Heart left ventricle (tissue), 16 donors: ENCODE data around the gene CFAP69. TPM values are rescaled to one million over a fixed set of nuclear protein-coding genes. Genes with fewer than 3 reads are reported as not detected.

Experiments
- ATAC-seq, 4 donors: fragments of 200-7000 bp; cut with Tn5 transposase; one replicate each; pipeline ENCODE4 v1.9.1; 2020 to 2022; ENCODE audit warnings: moderate library complexity in 4 of 4, mild to moderate bottlenecking in 3 of 4, moderate number of reproducible peaks in 1 of 4
- DNase-seq, 5 donors: peaks; one replicate each; pipeline ENCODE4 v3.0.0-alpha.2; 2020
- H3K27ac ChIP-seq, 12 donors: fragments of 200-600 bp; sonication (generic) in 4 of 12; one replicate each; pipeline versions ENCODE4 v1.5.0 to v1.8.0; 2016 to 2022; ENCODE audit warnings: mild to moderate bottlenecking in 2 of 12
- H3K27me3 ChIP-seq, 9 donors: fragments of 200-600 bp; sonication (generic) in 2 of 9; one replicate each; pipeline versions ENCODE4 v1.5.1 to v1.8.0; 2016 to 2022; ENCODE audit warnings: mild to moderate bottlenecking in 3 of 9
- H3K36me3 ChIP-seq, 9 donors: fragments of 200-600 bp; sonication (generic) in 2 of 9; one replicate each; pipeline versions ENCODE4 v1.5.0 to v1.8.0; 2018 to 2022; ENCODE audit warnings: mild to moderate bottlenecking in 2 of 9
- H3K4me1 ChIP-seq, 12 donors: fragments of 200-600 bp; sonication (generic) in 4 of 12; one replicate each; pipeline versions ENCODE4 v1.5.0 to v1.8.0; 2016 to 2022; ENCODE audit warnings: mild to moderate bottlenecking in 3 of 12
- H3K4me3 ChIP-seq, 12 donors: fragments of 200-600 bp; sonication (generic) in 4 of 12; one replicate each; pipeline versions ENCODE4 v1.5.0 to v1.8.0; 2017 to 2022; ENCODE audit warnings: mild to moderate bottlenecking in 9 of 12, moderate library complexity in 4 of 12
- H3K9me3 ChIP-seq, 12 donors: fragments of 200-600 bp; sonication (generic) in 4 of 12; one replicate each; pipeline versions ENCODE4 v1.5.0 to v1.8.0; 2016 to 2022; ENCODE audit warnings: mild to moderate bottlenecking in 1 of 12
- POLR2A ChIP-seq, 2 donors: fragments of 450-650 bp; IDR thresholded peaks; one replicate each; pipeline ENCODE4 v1.6.1; 2017; ENCODE audit warnings: antibody characterized with exemption in 2 of 2, mild to moderate bottlenecking in 2 of 2, moderate library complexity in 2 of 2
- WGBS, 4 donors: extraction: QIAGEN DNeasy Blood & Tissue Kit in 2 of 4; methylation state at CpG; one replicate each; pipeline versions ENCODE4 v1.1.5 to v1.1.7; 2013 to 2018; 5-methylcytosine and 5-hydroxymethylcytosine counted together
- intact Hi-C, 10 donors: fragments of 100-400 bp; cut with DNase I; formaldehyde crosslinking; loops; one replicate each; pipeline versions ENCODE4 v1.11.1 to v1.14.2; 2022
- long read RNA-seq, 3 donors: library from polyadenylated mRNA; unstranded; transcript quantifications; one replicate each; pipeline ENCODE4 v2.0.0, GENCODE V29; 2020 to 2021
- polyA plus RNA-seq, 2 donors: library from polyadenylated mRNA; stranded (reverse); fragments of 200-250 nt; gene quantifications; one replicate each; pipeline ENCODE4 v1.2.3, GENCODE V29; 2013
- total RNA-seq, 9 donors: library from RNA; depleted of rRNA in 2 of 9; stranded (reverse); fragments of >200 nt in 2 of 9; fragmentation: NEBNext Ultra II Directional in 3 of 9; extraction: Animal tissue kit (Norgen Biotek cat#: 25700) in 3 of 9; gene quantifications; one replicate each; pipeline versions ENCODE4 v1.1.0 to v1.2.4, GENCODE V29; 2016 to 2023
- TF ChIP-seq, protein P1 (sequence below), 12 donors: fragments of 200-600 bp; sonication (generic) in 4 of 12; IDR thresholded peaks; one replicate each; pipeline versions ENCODE4 v1.5.0 to v1.8.0; 2018 to 2022; ENCODE audit warnings: antibody characterized with exemption in 12 of 12, mild to moderate bottlenecking in 5 of 12
- donor health status: ischemic (EF 13 %, LVEDD 7.1; RV severe dilation, severe dysfunction).
- donor health status: healthy with polysubstance abuse.
- donor health status: DM: no; HTN: yes; CAD: no.
- donor health status: DM: no; HTN: no; CAD: no.
- donor health status: ischemic (EF 25% LVEDD 6.9; RV normal size, moderate dysfunction).
- donor health status: ischemic (EF 25% LVEDD 5.7; RV mildly dilated, moderate dysfunction).
- donor health status: healthy.
- donor health status: DM: yes; HTN: yes; CAD: no.
- donor health status: ischemic (EF 35%, LVEDD 5.7; RV mildly dilated, moderate dysfunction).
- donor health status: nonischemic (EF 11% LVEDD 7.7; RV severe dilation, severe dysfunction).
- donor health status: DM: yes; HTN: yes; CAD: no.
- donor health status: PGD.
- donor health status: ischemic (EF 29% LVEDD 5.4; RV normal size, mild dysfunction).
- donor health status: nonischemic (EF 23%, LVEDD 6.1; RV moderate dilation, normal function).

Gene CFAP69
- 1 to 10 TPM; 1.3 to 4.5 (median 2.7) TPM for total RNA-seq
- 1 to 10 TPM; 1.0 to 1.3 TPM for polyA plus RNA-seq
- long read RNA-seq, donor 1, partial matches to known transcripts, result 1 of 2 reads
- long read RNA-seq, donor 1, other reads (novel, unspliced or antisense), result 1 of 2 reads
- long read RNA-seq, donor 2, partial matches to known transcripts, result 1 of 3 reads
- long read RNA-seq, donor 2, other reads (novel, unspliced or antisense), result 2 of 3 reads
- long read RNA-seq, donor 3, partial matches to known transcripts, result 0 of 1 reads
- long read RNA-seq, donor 3, other reads (novel, unspliced or antisense), result 1 of 1 reads

DNA sequence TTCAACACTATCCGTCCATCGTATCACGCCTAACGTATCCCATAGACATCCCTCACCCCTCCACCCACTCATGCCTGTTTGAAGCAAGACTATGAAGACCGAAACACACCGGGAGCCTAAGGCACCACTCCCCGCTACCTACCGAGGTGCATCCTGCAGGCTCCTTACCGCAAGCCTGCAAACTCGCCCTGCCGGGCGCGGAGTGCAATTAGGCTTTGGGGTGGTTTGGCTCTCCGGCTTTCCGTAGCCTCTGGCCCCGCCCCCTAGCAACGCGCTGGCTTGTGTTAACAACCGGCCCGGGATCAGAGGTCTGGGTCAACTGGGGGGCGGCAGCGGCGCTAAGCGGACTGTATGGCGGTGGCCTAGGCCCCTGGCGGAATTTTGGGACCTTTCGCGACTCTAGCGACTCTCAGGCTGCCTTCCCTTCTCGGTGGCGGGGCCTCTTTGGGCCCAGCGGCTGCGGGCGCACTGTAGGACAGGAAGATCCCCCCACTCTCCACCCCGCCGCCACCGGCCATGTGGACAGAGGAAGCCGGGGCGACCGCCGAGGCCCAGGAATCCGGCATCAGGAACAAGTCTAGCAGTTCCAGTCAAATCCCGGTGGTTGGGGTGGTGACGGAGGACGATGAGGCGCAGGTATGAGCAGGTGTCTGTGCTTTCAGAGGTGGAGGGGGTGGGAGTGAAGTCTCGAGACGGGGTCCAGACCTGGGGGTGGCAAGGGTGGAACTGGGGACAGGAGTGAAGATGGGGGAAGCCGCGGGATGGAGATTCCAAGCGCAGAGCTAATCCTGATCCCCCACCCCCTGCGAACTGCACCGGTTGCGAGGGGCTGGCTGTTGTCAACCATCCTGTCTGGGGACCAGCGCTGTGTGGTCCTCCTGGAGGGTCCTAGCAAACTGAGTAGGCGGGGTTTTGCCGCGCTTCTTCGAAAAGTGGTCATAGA, at the start of gene CFAP69:
Gene CFAP69, plus strand, starts transcription at position 266 of the 943 bp plus-strand sequence. Its CDS starts 251 bp downstream, at position 517.
- no peak for TF ChIP-seq POLR2A (IDR thresholded peaks at IDR 0.05)
- TF ChIP-seq, protein P1, sequence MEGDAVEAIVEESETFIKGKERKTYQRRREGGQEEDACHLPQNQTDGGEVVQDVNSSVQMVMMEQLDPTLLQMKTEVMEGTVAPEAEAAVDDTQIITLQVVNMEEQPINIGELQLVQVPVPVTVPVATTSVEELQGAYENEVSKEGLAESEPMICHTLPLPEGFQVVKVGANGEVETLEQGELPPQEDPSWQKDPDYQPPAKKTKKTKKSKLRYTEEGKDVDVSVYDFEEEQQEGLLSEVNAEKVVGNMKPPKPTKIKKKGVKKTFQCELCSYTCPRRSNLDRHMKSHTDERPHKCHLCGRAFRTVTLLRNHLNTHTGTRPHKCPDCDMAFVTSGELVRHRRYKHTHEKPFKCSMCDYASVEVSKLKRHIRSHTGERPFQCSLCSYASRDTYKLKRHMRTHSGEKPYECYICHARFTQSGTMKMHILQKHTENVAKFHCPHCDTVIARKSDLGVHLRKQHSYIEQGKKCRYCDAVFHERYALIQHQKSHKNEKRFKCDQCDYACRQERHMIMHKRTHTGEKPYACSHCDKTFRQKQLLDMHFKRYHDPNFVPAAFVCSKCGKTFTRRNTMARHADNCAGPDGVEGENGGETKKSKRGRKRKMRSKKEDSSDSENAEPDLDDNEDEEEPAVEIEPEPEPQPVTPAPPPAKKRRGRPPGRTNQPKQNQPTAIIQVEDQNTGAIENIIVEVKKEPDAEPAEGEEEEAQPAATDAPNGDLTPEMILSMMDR (IDR thresholded peaks at IDR 0.05), result peak in 6 of 12 donors; percentile 21 to 35 (median 27)
- ATAC-seq (peak; percentile 89 to 99 (median 98)), DNase-seq (peak; percentile 90 to 93 (median 91))
- intact Hi-C loops, result loop anchor here in 3 of 10 donors (5.0 to 10.0 kb wide), 3 partner anchors 33 to 180 kb away; partner anchors contain the start of gene STEAP2 (in 1 of the 3)
- 0 to 2% (median 1%) methylated on average over 48 to 59 of the region's 59 CpGs for WGBS, 4 donors
- H3K27me3 ChIP-seq, result peaks cover 0 to 9% (median 0%) of the 10 kb centered on the region in 9 donors
- no peaks in the 10 kb centered on the region for H3K36me3 ChIP-seq
- H3K9me3 ChIP-seq, result no peaks in the 10 kb centered on the region
- H3K4me1 ChIP-seq, result peaks cover 0 to 19% (median 13%) of the 10 kb centered on the region in 12 donors
- H3K27ac ChIP-seq, result peak within 1 kb of the TSS in 6 of 12 donors; percentile 22 to 75 (median 38)
- H3K4me3 ChIP-seq, result peak within 1 kb of the TSS; percentile 72 to 97 (median 86)

GRCh38 chr7:90201500-90202195, 43.3 kb upstream of the CFAP69 start:
- 91 to 96% (median 93%) methylated on average over 2 of the region's 2 CpGs for WGBS, 4 donors
- intact Hi-C loops, result no loop called here

DNA sequence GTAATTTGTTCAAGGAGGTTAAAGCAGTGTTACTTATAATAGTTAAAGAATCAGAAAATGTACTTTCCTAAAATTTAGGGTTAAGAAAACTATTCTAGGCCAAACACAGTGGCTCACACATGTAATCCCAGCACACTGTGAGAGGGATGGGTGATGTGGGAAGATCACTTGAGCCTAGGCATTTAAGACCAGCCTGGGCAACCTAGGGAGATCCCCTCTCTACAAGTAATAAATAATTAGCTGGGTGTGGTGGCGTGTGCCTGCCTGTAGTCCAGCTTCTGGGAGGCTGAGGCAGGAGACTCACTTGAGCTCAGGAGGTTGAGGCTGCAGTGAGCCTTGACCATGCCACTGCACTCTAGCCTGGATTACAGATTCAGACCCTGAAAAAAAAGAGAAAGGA, 37.0 kb upstream of the CFAP69 start:
- Histone ChIP-seq H3K4me1 (peaks cover 0 to 18% (median 5%) of the 10 kb centered on the region in 12 donors), H3K9me3 (no peaks in the 10 kb centered on the region), H3K27ac (no peak overlapping the region), H3K36me3 (no peaks in the 10 kb centered on the region), H3K27me3 (peaks cover 0 to 23% (median 0%) of the 10 kb centered on the region in 9 donors), H3K4me3 (no peak overlapping the region)
- ATAC-seq (no peak), DNase-seq (no peak)
- 82 to 100% (median 88%) methylated on average over 1 of the region's 1 CpG for WGBS, 4 donors
- intact Hi-C loops, result no loop called here
- no peak for TF ChIP-seq POLR2A (IDR thresholded peaks at IDR 0.05)
- TF ChIP-seq, protein P1 (IDR thresholded peaks at IDR 0.05), result no peak

More at GRCh38 chr7:90201500-90202195, 43.3 kb upstream of the CFAP69 start:
- DNase-seq (no peak), ATAC-seq (no peak)
- Histone ChIP-seq H3K36me3 (no peaks in the 10 kb centered on the region), H3K27me3 (no peaks in the 10 kb centered on the region), H3K9me3 (no peaks in the 10 kb centered on the region), H3K27ac (no peak overlapping the region), H3K4me3 (no peak overlapping the region), H3K4me1 (no peaks in the 10 kb centered on the region)
- TF ChIP-seq POLR2A (IDR thresholded peaks at IDR 0.05), result no peak
- TF ChIP-seq, protein P1 (IDR thresholded peaks at IDR 0.05), result no peak
